HG02840 (cell line): ENCODE results near the gene TFPI2.

Source experiments
- ATAC-seq: cut with Tn5 transposase; IDR thresholded peaks from one replicate; pipeline ENCODE4 v1.9.1; 2021; ENCODE audit warnings: mild to moderate bottlenecking, moderate library complexity, moderate number of reproducible peaks; ENCODE audit not compliant: unreplicated experiment, low FRiP score

The TFPI2 gene

GRCh38 chr7:93910076-93910994 lies 19.8 kb upstream of the TFPI2 start:
- no peak for ATAC-seq

- ATAC-seq, result no peak
Measured at GRCh38 chr7:93906267-93906666, 15.7 kb upstream of the TFPI2 start, which contains the start of gene GNGT1. GNGT1 (plus strand) TSS chr7:93906567; CDS start chr7:93906747, 180 bp downstream.

GRCh38 chr7:93902777-93903423 lies 12.3 kb upstream of the TFPI2 start:
- no peak for ATAC-seq

GRCh38 chr7:93897680-93898079 lies 7.1 kb upstream of the TFPI2 start:
- no peak for ATAC-seq

- no peak for ATAC-seq
Measured at GRCh38 chr7:93895859-93896600, 5.5 kb upstream of the TFPI2 start.

- no peak for ATAC-seq
Measured at GRCh38 chr7:93894966-93895640, 4.5 kb upstream of the TFPI2 start.

GRCh38 chr7:93894426-93894825 lies 3.9 kb upstream of the TFPI2 start:
- no peak for ATAC-seq

- ATAC-seq, result no peak
Measured at GRCh38 chr7:93890041-93890463, 501 bp downstream of the TFPI2 start.

GRCh38 chr7:93889261-93889660 lies 1.3 kb downstream of the TFPI2 start:
- ATAC-seq, result no peak

- no peak for ATAC-seq
Measured at GRCh38 chr7:93884541-93884940, 6.0 kb downstream of the TFPI2 start.

GRCh38 chr7:93883917-93884345 lies 6.6 kb downstream of the TFPI2 start:
- no peak for ATAC-seq

- ATAC-seq, result no peak
Measured at GRCh38 chr7:93883078-93883916, 7.3 kb downstream of the TFPI2 start.

- no peak for ATAC-seq
Measured at GRCh38 chr7:93882468-93882867, 8.1 kb downstream of the TFPI2 start.

- ATAC-seq, result no peak
Measured at GRCh38 chr7:93879356-93879755, 11.2 kb downstream of the TFPI2 start.

- no peak for ATAC-seq
Measured at GRCh38 chr7:93877742-93878141, 12.8 kb downstream of the TFPI2 start.

- no peak for ATAC-seq
Measured at GRCh38 chr7:93873998-93874574, 16.5 kb downstream of the TFPI2 start.

GRCh38 chr7:93866886-93867285 lies 23.7 kb downstream of the TFPI2 start:
- ATAC-seq, result no peak

GRCh38 chr7:93862651-93863050 lies 27.9 kb downstream of the TFPI2 start:
- no peak for ATAC-seq

- no peak for ATAC-seq
Measured at GRCh38 chr7:93861325-93861949, 29.1 kb downstream of the TFPI2 start.
